Pancreas (tissue), 10 donors: ENCODE results near the gene FKBP4. TPM values are rescaled to one million over a fixed set of nuclear protein-coding genes. Genes with fewer than 3 reads are reported as not detected.

Source experiments
- ATAC-seq, 4 donors: fragments of 200-7000 bp; cut with Tn5 transposase; one replicate each; pipeline versions ENCODE4 v1.8.0 to v1.9.1; 2020; ENCODE audit warnings: mild to moderate bottlenecking in 4 of 4, moderate library complexity in 4 of 4
- DNase-seq, 6 donors: peaks; one replicate each; pipeline ENCODE4 v3.0.0-alpha.2; 2020
- FAIRE-seq: peaks from 2 replicates; lab custom pipeline; 2012; peaks lifted over from hg19 to GRCh38; lab: Jason Lieb, UNC
- H3K27ac ChIP-seq, 4 donors: fragments of 200-600 bp; sonication (generic); 1 replicate in 3 of 4; 2 replicates in 1 of 4; pipeline versions ENCODE4 v1.5.0 to v1.8.0; 2020
- H3K27me3 ChIP-seq, 4 donors: fragments of 200-600 bp; one replicate each; pipeline ENCODE4 v1.8.0; 2021
- H3K36me3 ChIP-seq, 3 donors: fragments of 200-600 bp; sonication (generic) in 1 of 3; one replicate each; pipeline versions ENCODE4 v1.5.0 to v1.8.0; 2020 to 2021
- H3K4me1 ChIP-seq, 3 donors: fragments of 200-600 bp; one replicate each; pipeline ENCODE4 v1.8.0; 2021
- H3K4me3 ChIP-seq, 4 donors: fragments of 200-600 bp; sonication (generic) in 2 of 4; one replicate each; pipeline versions ENCODE4 v1.5.0 to v1.8.0; 2020 to 2021
- H3K9me3 ChIP-seq, 4 donors: fragments of 200-600 bp; one replicate each; pipeline ENCODE4 v1.8.0; 2021
- CTCF ChIP-seq, 4 donors: fragments of 200-600 bp; sonication (generic) in 3 of 4; IDR thresholded peaks; one replicate each; pipeline versions ENCODE4 v1.5.0 to v1.8.0; 2021; ENCODE audit warnings: antibody characterized with exemption in 4 of 4
- WGBS, 2 donors: extraction: QIAGEN DNeasy Blood & Tissue Kit; methylation state at CpG; one replicate each; pipeline ENCODE4 v1.1.7; 2013; 5-methylcytosine and 5-hydroxymethylcytosine counted together
- intact Hi-C, 3 donors: fragments of 100-400 bp; cut with DNase I; formaldehyde crosslinking; loops; one replicate each; pipeline versions ENCODE4 v1.11.1 to v1.14.2; 2022
- polyA plus RNA-seq, 2 donors: library from polyadenylated mRNA; stranded (reverse); fragments of 200-250 nt; gene quantifications; one replicate each; pipeline ENCODE4 v1.2.3, GENCODE V29; 2013
- total RNA-seq, 6 donors: library from RNA; stranded (reverse); fragmentation: NEBNext Ultra II Directional in 4 of 6; extraction: Animal tissue kit (Norgen Biotek cat#: 25700) in 4 of 6; gene quantifications; one replicate each; pipeline versions ENCODE4 v1.2.1 to v1.2.4, GENCODE V29; 2021 to 2023
- donor health status: healthy with polysubstance abuse.
- donor health status: DM: no; HTN: no; CAD: no; lungs with moderate emphysema.
- donor health status: DM: no; HTN: no; CAD: no.
- donor health status: control.
- donor health status: control.
- donor health status: Bipolar disorder and iron deficiency.
- donor health status: DM: yes; HTN: yes; CAD: no.
- donor health status: DM: no; HTN: no; CAD: no.
- donor health status: DM: no; HTN: no; CAD: no.
- donor health status: DM: yes; HTN: yes; CAD: no.

FKBP4 gene
- total and polyA plus RNA-seq, 8 donors = 24.2 to 72.8 (median 47.8) TPM

- ATAC-seq = no peak
- Histone ChIP-seq H3K36me3 (no peaks in the 10 kb centered on the region), H3K9me3 (no peaks in the 10 kb centered on the region), H3K4me1 (no peaks in the 10 kb centered on the region), H3K27ac (no peak overlapping the region), H3K27me3 (no peaks in the 10 kb centered on the region), H3K4me3 (no peak overlapping the region)
- intact Hi-C loops = no loop called here
- FAIRE-seq = no peak
- no peak for TF ChIP-seq CTCF (IDR thresholded peaks at IDR 0.05)
- no peak for DNase-seq
Measured at GRCh38 chr12:2751230-2751629, 43.5 kb upstream of the FKBP4 start.

GRCh38 chr12:2751686-2752085 lies 43.1 kb upstream of the FKBP4 start:
- no peaks in the 10 kb centered on the region for H3K9me3 ChIP-seq
- 66 to 69% methylated on average over 2 of the region's 2 CpGs for WGBS, 2 donors
- no peak overlapping the region for H3K4me3 ChIP-seq
- no peak for TF ChIP-seq CTCF (IDR thresholded peaks at IDR 0.05)
- FAIRE-seq (no peak), ATAC-seq (no peak), DNase-seq (no peak)
- no peaks in the 10 kb centered on the region for H3K36me3 ChIP-seq
- no peaks in the 10 kb centered on the region for H3K4me1 ChIP-seq
- H3K27me3 ChIP-seq = no peaks in the 10 kb centered on the region
- intact Hi-C loops = no loop called here
- no peak overlapping the region for H3K27ac ChIP-seq

GRCh38 chr12:2752676-2753371 lies 41.9 kb upstream of the FKBP4 start:
- WGBS, 2 donors = 6 to 8% methylated on average over 53 to 58 of the region's 58 CpGs
- TF ChIP-seq CTCF (IDR thresholded peaks at IDR 0.05) = no peak

GRCh38 chr12:2753536-2753935 lies 41.2 kb upstream of the FKBP4 start:
- FAIRE-seq (no peak), ATAC-seq (no peak), DNase-seq (no peak)
- H3K36me3 ChIP-seq = no peaks in the 10 kb centered on the region
- no peaks in the 10 kb centered on the region for H3K9me3 ChIP-seq
- no peaks in the 10 kb centered on the region for H3K27me3 ChIP-seq
- no peak overlapping the region for H3K27ac ChIP-seq
- no peaks in the 10 kb centered on the region for H3K4me1 ChIP-seq
- no peak overlapping the region for H3K4me3 ChIP-seq
- intact Hi-C loops = no loop called here
- no peak for TF ChIP-seq CTCF (IDR thresholded peaks at IDR 0.05)
- 45 to 56% methylated on average over 8 of the region's 8 CpGs for WGBS, 2 donors

More at GRCh38 chr12:2752676-2753371, 41.9 kb upstream of the FKBP4 start:
- DNase-seq (peak; percentile 64 to 93 (median 85)), FAIRE-seq (no peak), ATAC-seq (peak; percentile 99 to 100 (median 100))
- Histone ChIP-seq H3K36me3 (no peaks in the 10 kb centered on the region), H3K27me3 (no peaks in the 10 kb centered on the region), H3K9me3 (no peaks in the 10 kb centered on the region), H3K4me1 (no peaks in the 10 kb centered on the region), H3K27ac (no peak overlapping the region), H3K4me3 (no peak overlapping the region)
- intact Hi-C loops = no loop called here

- Histone ChIP-seq H3K4me3 (no peak overlapping the region), H3K27me3 (no peaks in the 10 kb centered on the region), H3K27ac (no peak overlapping the region), H3K4me1 (no peaks in the 10 kb centered on the region), H3K36me3 (no peaks in the 10 kb centered on the region), H3K9me3 (no peaks in the 10 kb centered on the region)
- intact Hi-C loops = no loop called here
- ATAC-seq (no peak), FAIRE-seq (no peak), DNase-seq (no peak)
- TF ChIP-seq CTCF (IDR thresholded peaks at IDR 0.05) = no peak
Measured at GRCh38 chr12:2754208-2754607, 40.6 kb upstream of the FKBP4 start.
